Prostate gland (tissue), 2 donors: Measurements from ENCODE around the gene TNFSF10. TPM values are rescaled to one million over a fixed set of nuclear protein-coding genes. Genes with fewer than 3 reads are reported as not detected.
A peak's percentile ranks its signal among the peaks of the same experiment; 100 is the strongest.
"Not testable (repeated sequence)": the region's sequence is repeated elsewhere in the genome, so short reads cannot be mapped to it uniquely, and the experiment has no call there.

Experiments used
- DNase-seq: peaks from one replicate; pipeline ENCODE4 v3.0.0-alpha.2; 2019; ENCODE audit warnings: low spot score
- H3K27ac ChIP-seq, 2 donors: fragments of 200-600 bp; sonication (generic); 2 replicates each; pipeline ENCODE4 v1.5.1; 2017 to 2019
- H3K27me3 ChIP-seq: fragments of 200-600 bp; sonication (generic); replicated peaks from 2 replicates; pipeline ENCODE4 v1.5.1; 2019; ENCODE audit not compliant: insufficient read depth
- H3K36me3 ChIP-seq, 2 donors: fragments of 200-600 bp; sonication (generic); 1 replicate in 1 of 2; 2 replicates in 1 of 2; pipeline versions ENCODE4 v1.5.1 to v1.8.1; 2017 to 2019
- H3K4me1 ChIP-seq: fragments of 200-600 bp; sonication (generic); replicated peaks from 2 replicates; pipeline ENCODE4 v1.5.1; 2019
- H3K4me3 ChIP-seq, 2 donors: fragments of 200-600 bp; sonication (generic); 2 replicates each; pipeline ENCODE4 v1.5.1; 2017 to 2019
- H3K9me3 ChIP-seq: fragments of 200-600 bp; sonication (generic); 2 replicates; pipeline ENCODE4 v1.5.1; 2017
- POLR2A ChIP-seq: fragments of 450-650 bp; IDR thresholded peaks from one replicate; pipeline ENCODE4 v1.6.1; 2016; ENCODE audit warnings: antibody characterized with exemption, mild to moderate bottlenecking
- POLR2AphosphoS5 ChIP-seq: sonication (generic); formaldehyde crosslinking; IDR thresholded peaks from one replicate; pipeline ENCODE4 v1.6.1; 2017; ENCODE audit warnings: antibody characterized with exemption
- WGBS: methylation state at CpG from one replicate; pipeline ENCODE4 v1.1.5; 2018; 5-methylcytosine and 5-hydroxymethylcytosine counted together
- intact Hi-C: fragments of 100-400 bp; cut with DNase I; formaldehyde crosslinking; loops from one replicate; pipeline ENCODE4 v1.14.2; 2022
- total RNA-seq, 2 donors: library from RNA; depleted of rRNA; stranded (reverse); fragments of >200 nt; gene quantifications; one replicate each; pipeline ENCODE4 v1.1.0, GENCODE V29; 2016
- TF ChIP-seq, protein P1 (sequence below), 4 experiments: fragments of 200-600 bp in 2 of 4; fragments of 450-650 bp in 2 of 4; sonication (generic) in 2 of 4; IDR thresholded peaks; 1 replicate in 3 of 4; 2 replicates in 1 of 4; pipeline ENCODE4 v1.5.1; 2016 to 2019; ENCODE audit warnings: antibody characterized with exemption in 4 of 4, mild to moderate bottlenecking in 2 of 4, moderate library complexity in 2 of 4

TNFSF10 gene
- total RNA-seq, 2 donors from 2014 or later = 70.6 to 126 TPM

DNA sequence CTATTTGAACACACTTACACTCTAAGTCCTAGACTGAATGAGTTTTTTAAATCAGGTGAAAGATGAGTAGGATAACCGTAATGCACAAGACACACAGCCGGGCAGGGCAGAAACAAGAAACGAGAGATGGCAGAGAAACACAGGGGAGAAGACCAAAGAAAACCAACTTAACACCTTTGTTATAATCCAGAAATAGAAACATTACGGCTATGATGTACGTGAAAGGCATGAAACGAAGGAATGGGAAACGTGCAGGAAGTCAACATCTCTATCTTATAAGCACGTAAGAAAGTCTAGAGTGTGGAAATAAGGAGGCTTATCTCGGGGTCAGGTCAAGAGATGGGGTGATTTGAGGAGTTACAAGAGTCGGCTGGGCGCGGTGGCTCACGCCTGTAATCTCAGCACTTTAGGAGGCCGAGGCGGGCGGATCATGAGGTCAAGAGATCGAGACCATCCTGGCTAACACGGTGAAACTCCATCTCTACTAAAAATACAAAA lies 1.9 kb upstream of the TNFSF10 start:
- intact Hi-C loops = no loop called here
- 95% methylated on average over 18 of the region's 18 CpGs for WGBS
- peaks cover 5% of the 10 kb centered on the region for H3K4me1 ChIP-seq
- no peaks in the 10 kb centered on the region for H3K9me3 ChIP-seq
- no peaks in the 10 kb centered on the region for H3K27me3 ChIP-seq
- no peak for DNase-seq
- no peak overlapping the region for H3K4me3 ChIP-seq
- no peak overlapping the region for H3K27ac ChIP-seq
- TF ChIP-seq POLR2A = no peak
- no peak for TF ChIP-seq POLR2AphosphoS5
- TF ChIP-seq, protein P1, sequence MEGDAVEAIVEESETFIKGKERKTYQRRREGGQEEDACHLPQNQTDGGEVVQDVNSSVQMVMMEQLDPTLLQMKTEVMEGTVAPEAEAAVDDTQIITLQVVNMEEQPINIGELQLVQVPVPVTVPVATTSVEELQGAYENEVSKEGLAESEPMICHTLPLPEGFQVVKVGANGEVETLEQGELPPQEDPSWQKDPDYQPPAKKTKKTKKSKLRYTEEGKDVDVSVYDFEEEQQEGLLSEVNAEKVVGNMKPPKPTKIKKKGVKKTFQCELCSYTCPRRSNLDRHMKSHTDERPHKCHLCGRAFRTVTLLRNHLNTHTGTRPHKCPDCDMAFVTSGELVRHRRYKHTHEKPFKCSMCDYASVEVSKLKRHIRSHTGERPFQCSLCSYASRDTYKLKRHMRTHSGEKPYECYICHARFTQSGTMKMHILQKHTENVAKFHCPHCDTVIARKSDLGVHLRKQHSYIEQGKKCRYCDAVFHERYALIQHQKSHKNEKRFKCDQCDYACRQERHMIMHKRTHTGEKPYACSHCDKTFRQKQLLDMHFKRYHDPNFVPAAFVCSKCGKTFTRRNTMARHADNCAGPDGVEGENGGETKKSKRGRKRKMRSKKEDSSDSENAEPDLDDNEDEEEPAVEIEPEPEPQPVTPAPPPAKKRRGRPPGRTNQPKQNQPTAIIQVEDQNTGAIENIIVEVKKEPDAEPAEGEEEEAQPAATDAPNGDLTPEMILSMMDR (IDR thresholded peaks at IDR 0.05) = no peak
- H3K36me3 ChIP-seq = no peaks in the 10 kb centered on the region

DNA sequence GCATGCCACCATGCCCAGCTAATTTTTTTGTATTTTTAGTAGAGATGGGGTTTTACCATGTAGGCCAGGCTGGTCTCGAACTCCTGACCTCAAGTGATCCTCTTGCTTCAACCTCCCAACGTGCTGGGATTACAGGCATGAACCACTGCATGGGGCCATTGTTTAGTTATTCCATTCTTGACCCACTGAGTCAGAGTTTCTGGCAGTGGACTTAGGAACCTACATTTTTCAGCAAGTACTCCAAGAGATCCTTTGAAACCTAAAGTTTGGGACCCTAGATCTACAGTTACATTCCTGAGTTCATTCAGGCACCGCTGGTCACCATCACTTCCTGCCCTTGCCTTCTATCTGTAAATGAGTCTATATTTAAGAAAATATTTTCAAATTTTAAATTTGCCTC lies 1.4 kb upstream of the TNFSF10 start:
- TF ChIP-seq, protein P1 (IDR thresholded peaks at IDR 0.05) = no peak
- no peak for TF ChIP-seq POLR2AphosphoS5
- TF ChIP-seq POLR2A = no peak
- WGBS = 93% methylated on average over 3 of the region's 3 CpGs
- Histone ChIP-seq H3K36me3 (no peaks in the 10 kb centered on the region), H3K4me1 (peaks cover 5% of the 10 kb centered on the region), H3K4me3 (no peak overlapping the region), H3K9me3 (no peaks in the 10 kb centered on the region), H3K27me3 (no peaks in the 10 kb centered on the region), H3K27ac (peak overlapping the region in 1 of 2 donors; percentile 86)
- DNase-seq = no peak
- intact Hi-C loops = no loop called here

DNA sequence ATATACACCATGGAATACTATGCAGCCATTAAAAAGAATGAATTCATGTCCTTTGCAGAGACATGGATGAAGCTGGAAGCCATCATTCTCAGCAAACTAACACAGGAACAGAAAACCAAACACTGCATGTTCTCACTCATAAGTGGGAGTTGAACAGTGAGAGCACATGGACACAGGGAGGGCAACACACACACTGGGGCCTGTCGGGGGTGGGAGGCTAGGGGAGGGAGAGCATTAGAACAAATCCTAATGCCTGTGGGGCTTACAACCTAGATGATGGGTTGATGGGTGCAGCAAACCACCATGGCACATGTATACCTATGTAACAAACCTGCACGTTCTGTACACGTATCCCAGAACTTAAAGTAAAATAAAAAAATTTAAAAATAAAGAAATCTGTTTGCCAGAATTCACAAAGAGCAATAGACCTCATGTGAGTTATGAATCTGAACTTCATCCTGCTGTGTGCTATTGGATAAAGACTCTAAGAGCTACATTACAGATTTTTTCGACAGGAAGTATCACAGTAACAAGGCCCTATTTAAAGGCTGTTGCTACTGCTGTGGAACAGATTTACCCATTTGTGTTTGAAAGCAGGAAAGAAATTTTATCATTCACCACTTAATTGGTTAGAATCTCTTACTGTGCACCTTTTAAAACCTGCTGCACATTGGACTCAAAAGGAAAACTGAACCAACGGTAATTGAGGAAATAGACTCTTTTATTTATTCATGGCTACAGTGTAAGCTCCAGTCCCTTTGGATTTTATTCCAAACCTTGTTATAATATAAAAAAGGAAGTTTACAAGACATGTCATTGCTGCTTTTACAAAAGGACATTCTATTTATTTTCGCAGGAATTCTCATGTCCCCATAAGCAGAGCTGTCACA lies 1.1 kb downstream of the TNFSF10 start:
- H3K36me3 ChIP-seq, H3K27me3 ChIP-seq, DNase-seq, H3K9me3 ChIP-seq, intact Hi-C loops, H3K4me1 ChIP-seq: not testable (repeated sequence)
- 26% methylated on average over 6 of the region's 6 CpGs for WGBS
- Histone ChIP-seq H3K27ac (peak overlapping the region; percentile 86), H3K4me3 (peak overlapping the region; percentile 41 to 54)

DNA sequence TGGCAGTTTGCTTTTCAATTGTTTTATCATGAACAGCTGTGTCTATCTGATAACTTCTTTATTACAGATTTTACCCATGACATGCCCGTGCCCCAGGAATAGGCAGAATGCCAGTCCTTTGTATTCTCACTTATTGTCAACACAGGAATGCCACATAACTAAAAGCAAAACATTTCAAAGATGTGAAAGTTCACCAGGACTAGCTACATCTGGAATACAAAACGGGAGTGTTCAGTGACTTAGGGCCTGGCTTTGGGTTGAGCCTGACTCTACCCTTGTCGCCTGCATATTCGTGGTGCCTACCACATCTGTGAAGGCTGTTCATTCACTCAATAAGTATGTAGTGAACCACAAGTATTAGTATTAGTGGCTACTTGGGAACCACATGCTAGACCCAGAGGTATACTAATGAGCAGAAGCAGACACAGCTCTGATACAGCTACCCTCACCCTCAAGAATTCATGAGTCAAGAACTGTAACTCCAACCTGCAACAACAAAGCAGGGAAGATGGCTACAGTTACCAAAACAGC lies 2.9 kb downstream of the TNFSF10 start:
- Histone ChIP-seq H3K27me3 (no peaks in the 10 kb centered on the region), H3K27ac (peak overlapping the region; percentile 86), H3K9me3 (no peaks in the 10 kb centered on the region), H3K4me3 (peak overlapping the region; percentile 41 to 54), H3K4me1 (peaks cover 23% of the 10 kb centered on the region), H3K36me3 (no peaks in the 10 kb centered on the region)
- TF ChIP-seq POLR2A = no peak
- TF ChIP-seq POLR2AphosphoS5 = peak; percentile 20
- TF ChIP-seq, protein P1 (IDR thresholded peaks at IDR 0.05) = no peak
- WGBS = 45% methylated on average over 4 of the region's 4 CpGs
- intact Hi-C loops = no loop called here
- peak; percentile 14 for DNase-seq

DNA sequence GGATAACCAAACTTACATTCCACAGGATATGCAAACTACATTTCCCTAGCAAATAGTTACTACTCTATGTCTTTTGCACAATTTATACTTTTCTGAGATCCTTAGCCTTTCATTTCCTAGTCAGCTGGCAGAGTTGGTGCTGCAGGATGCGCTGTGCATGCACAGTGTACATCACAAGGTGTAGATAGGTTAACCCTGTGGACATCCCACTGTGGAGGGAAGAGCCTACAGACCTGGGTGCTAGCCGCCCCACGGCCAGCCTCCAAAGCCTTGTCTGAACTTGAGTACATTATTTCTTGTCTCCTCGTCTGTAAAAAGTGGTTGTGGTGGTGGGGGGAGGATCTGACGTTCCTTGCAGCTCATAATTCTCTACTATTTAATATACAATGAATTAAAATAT lies 3.5 kb downstream of the TNFSF10 start:
- TF ChIP-seq, protein P1 (IDR thresholded peaks at IDR 0.05) = no peak
- TF ChIP-seq POLR2A (no peak), POLR2AphosphoS5 (no peak)
- peak overlapping the region; percentile 86 for H3K27ac ChIP-seq
- H3K4me1 ChIP-seq = peaks cover 23% of the 10 kb centered on the region
- H3K27me3 ChIP-seq = no peaks in the 10 kb centered on the region
- H3K36me3 ChIP-seq = no peaks in the 10 kb centered on the region
- WGBS = 34% methylated on average over 5 of the region's 5 CpGs
- intact Hi-C loops = no loop called here
- no peaks in the 10 kb centered on the region for H3K9me3 ChIP-seq
- peak; percentile 13 for DNase-seq
- H3K4me3 ChIP-seq = peak overlapping the region; percentile 41 to 54
